CD4-positive, alpha-beta T cell treated with Interleukin-4 for 4 hours (primary cell): ENCODE data around the gene UFD1.
A peak's percentile ranks its signal among the peaks of the same experiment; 100 is the strongest.

Source experiments
- DNase-seq: peaks from one replicate; pipeline ENCODE4 v3.0.0-alpha.2; 2020

UFD1 gene

GRCh38 chr22:19494676-19495173 lies 15.7 kb upstream of the UFD1 start:
- DNase-seq: no peak

- DNase-seq: no peak
These were observed 15.1 kb upstream of the UFD1 start for GRCh38 chr22:19494001-19494560.

GRCh38 chr22:19492504-19493174 lies 13.6 kb upstream of the UFD1 start:
- DNase-seq: no peak

GRCh38 chr22:19490628-19491230 lies 11.7 kb upstream of the UFD1 start:
- DNase-seq: no peak

- DNase-seq: no peak
These were observed 10.2 kb upstream of the UFD1 start for GRCh38 chr22:19488884-19489843.

GRCh38 chr22:19488285-19488684 lies 9.3 kb upstream of the UFD1 start:
- DNase-seq: no peak

- DNase-seq: no peak
These were observed 4.7 kb upstream of the UFD1 start for GRCh38 chr22:19483481-19484244.

GRCh38 chr22:19482297-19482696 lies 3.3 kb upstream of the UFD1 start:
- no peak for DNase-seq

GRCh38 chr22:19480789-19481188 lies 1.8 kb upstream of the UFD1 start:
- DNase-seq: no peak

GRCh38 chr22:19480173-19480568 lies 1.2 kb upstream of the UFD1 start:
- no peak for DNase-seq

- peak; percentile 97 for DNase-seq
These were observed 571 bp upstream of the UFD1 start, which contains the start of gene CDC45 for GRCh38 chr22:19479355-19480172. Gene CDC45 (plus strand): TSS chr22:19479920. CDS start chr22:19479969, 49 bp downstream.

GRCh38 chr22:19478045-19478900 lies 720 bp downstream of the UFD1 start:
- DNase-seq: no peak

GRCh38 chr22:19477321-19478044 lies 1.5 kb downstream of the UFD1 start:
- no peak for DNase-seq

GRCh38 chr22:19476023-19476422 lies 3.0 kb downstream of the UFD1 start:
- no peak for DNase-seq

GRCh38 chr22:19473578-19473977 lies 5.4 kb downstream of the UFD1 start:
- no peak for DNase-seq

GRCh38 chr22:19472233-19472632 lies 6.8 kb downstream of the UFD1 start:
- DNase-seq: no peak

- no peak for DNase-seq
These were observed 7.4 kb downstream of the UFD1 start for GRCh38 chr22:19471572-19471971.

GRCh38 chr22:19470010-19470409 lies 9.0 kb downstream of the UFD1 start:
- DNase-seq: no peak

GRCh38 chr22:19469421-19469820 lies 9.6 kb downstream of the UFD1 start:
- DNase-seq: no peak

GRCh38 chr22:19467912-19468311 lies 11.1 kb downstream of the UFD1 start:
- no peak for DNase-seq
